GM12878 (cell line): Measurements from ENCODE around the gene CLSTN2. TPM values are rescaled to one million over a fixed set of nuclear protein-coding genes. Genes with fewer than 3 reads are reported as not detected.

ENCODE experiments used
- ATAC-seq: fragments of 200-7000 bp; cut with Tn5 transposase; 3 replicates; pipeline ENCODE4 v1.9.1; 2020; ENCODE audit warnings: mild to moderate bottlenecking, moderate library complexity
- BruUV-seq: library from RNA; stranded (reverse); fragments of 400-500 nt; replicated peaks from 2 replicates; lab custom pipeline; 2021; lab: Mats Ljungman, UMichigan
- CTCF ChIA-PET: fragments of 300-600 bp; sonication (Branson Sonifier 250); formaldehyde crosslinking; extraction: SDS; loops from one replicate; lab custom pipeline; 2021; ENCODE audit warnings: inconsistent platforms; lab: Yijun Ruan, JAX
- POLR2A ChIA-PET: fragments of 350-600 bp; formaldehyde crosslinking; extraction: SDS; loops from one replicate; lab custom pipeline; 2021; ENCODE audit warnings: inconsistent platforms; lab: Charles Lee
- RAD21 ChIA-PET: fragments of 300-600 bp; sonication (Branson Sonifier 250); formaldehyde crosslinking; loops from one replicate; lab custom pipeline; 2023; ENCODE audit warnings: antibody characterized with exemption; ENCODE audit not compliant: unreplicated experiment; lab: Charles Lee
- SMC1A ChIA-PET: fragments of 300-600 bp; sonication (Branson Sonifier 250); formaldehyde crosslinking; loops from one replicate; lab custom pipeline; 2023; ENCODE audit not compliant: unreplicated experiment, uncharacterized antibody; lab: Charles Lee
- DNase-seq: peaks from one replicate; pipeline ENCODE4 v3.0.0-alpha.2; 2011; ENCODE audit warnings: low read depth, low spot score
- FAIRE-seq: peaks from 3 replicates; lab custom pipeline; 2011; peaks lifted over from hg19 to GRCh38; lab: Jason Lieb, UNC
- H2AFZ ChIP-seq: 2 replicates; pipeline ENCODE4 v1.6.0; 2011; ENCODE audit warnings: low read depth, low read length, control low read depth; ENCODE audit not compliant: control insufficient read depth
- H3K27ac ChIP-seq: 2 replicates; pipeline ENCODE4 v1.5.1; 2011; ENCODE audit warnings: control low read depth; ENCODE audit not compliant: control insufficient read depth, insufficient read depth
- H3K27me3 ChIP-seq, 2 experiments: replicated peaks in 1 of 2; 2 replicates each; pipeline versions ENCODE4 v1.6.0 to v1.6.1; 2011; ENCODE audit warnings: low read length in 1 of 2; ENCODE audit not compliant: control insufficient read depth in 2 of 2, insufficient read depth in 2 of 2
- H3K36me3 ChIP-seq, 2 experiments: 2 replicates each; pipeline ENCODE4 v1.5.1; 2011; ENCODE audit warnings: low read length in 1 of 2; ENCODE audit not compliant: control insufficient read depth in 2 of 2, insufficient read depth in 2 of 2
- H3K4me1 ChIP-seq: 2 replicates; pipeline ENCODE4 v1.6.1; 2011; ENCODE audit warnings: mild to moderate bottlenecking, low read length, moderate library complexity, mixed read lengths; ENCODE audit not compliant: control insufficient read depth, insufficient read depth
- H3K4me2 ChIP-seq: 2 replicates; pipeline ENCODE4 v1.6.0; 2011; ENCODE audit warnings: control low read depth; ENCODE audit not compliant: control insufficient read depth, insufficient read depth
- H3K4me3 ChIP-seq: fragments of 200-600 bp; sonication (generic); 2 replicates; pipeline ENCODE4 v1.5.1; 2016
- H3K79me2 ChIP-seq: 2 replicates; pipeline ENCODE4 v1.6.0; 2011; ENCODE audit warnings: low read length; ENCODE audit not compliant: control insufficient read depth, insufficient read depth
- H3K9ac ChIP-seq: 2 replicates; pipeline ENCODE4 v1.8.0; 2011; ENCODE audit warnings: low read length, control low read depth, mixed read lengths; ENCODE audit not compliant: control insufficient read depth, insufficient read depth
- H3K9me3 ChIP-seq: replicated peaks from 3 replicates; pipeline ENCODE4 v1.5.1; 2011; ENCODE audit warnings: mild to moderate bottlenecking, low read length; ENCODE audit not compliant: control insufficient read depth, insufficient read depth
- H4K20me1 ChIP-seq: 2 replicates; pipeline ENCODE4 v1.6.0; 2011; ENCODE audit not compliant: control insufficient read depth, insufficient read depth
- E2F4 ChIP-seq: IDR thresholded peaks from 2 replicates; pipeline ENCODE4 v1.6.1; 2012; ENCODE audit warnings: low read depth, low read length, improper control_type of control experiment
- EZH2 ChIP-seq: IDR thresholded peaks from 2 replicates; pipeline ENCODE4 v1.6.1; 2012; ENCODE audit warnings: low read depth, mild to moderate bottlenecking, control low read depth, inconsistent platforms, low read length, borderline replicate concordance; ENCODE audit not compliant: control insufficient read depth
- GABPA ChIP-seq: IDR thresholded peaks from 2 replicates; pipeline ENCODE4 v1.6.1; 2014; ENCODE audit warnings: antibody characterized with exemption, low read depth, mild to moderate bottlenecking, inconsistent platforms
- GATAD2B ChIP-seq: fragments of 450-650 bp; conservative IDR thresholded peaks from 2 replicates; pipeline ENCODE4 v1.6.1; 2017; ENCODE audit warnings: low read depth, mild to moderate bottlenecking, moderate library complexity
- IKZF1 ChIP-seq: fragments of 450-650 bp; conservative IDR thresholded peaks from 2 replicates; pipeline ENCODE4 v1.6.1; 2017; ENCODE audit warnings: antibody characterized with exemption, mild to moderate bottlenecking
- IKZF2 ChIP-seq, 2 experiments: fragments of 450-650 bp; IDR thresholded peaks; 2 replicates each; pipeline ENCODE4 v1.6.1; 2017; ENCODE audit warnings: mild to moderate bottlenecking in 2 of 2, moderate library complexity in 2 of 2
- JUNB ChIP-seq: IDR thresholded peaks from 2 replicates; pipeline ENCODE4 v1.6.1; 2016; ENCODE audit warnings: antibody characterized with exemption, mild to moderate bottlenecking
- KDM1A ChIP-seq: fragments of 200-600 bp; sonication (generic); IDR thresholded peaks from 2 replicates; pipeline ENCODE4 v1.6.1; 2016; ENCODE audit warnings: borderline replicate concordance
- KLF5 ChIP-seq: fragments of 450-650 bp; IDR thresholded peaks from 2 replicates; pipeline ENCODE4 v1.6.1; 2014; ENCODE audit warnings: mild to moderate bottlenecking; ENCODE audit not compliant: partially characterized antibody
- MEF2B ChIP-seq: fragments of 450-650 bp; IDR thresholded peaks from 2 replicates; pipeline ENCODE4 v1.6.1; 2018; ENCODE audit warnings: mild to moderate bottlenecking, moderate library complexity; ENCODE audit not compliant: partially characterized antibody, poor library complexity, severe bottlenecking
- MLLT1 ChIP-seq: fragments of 450-650 bp; IDR thresholded peaks from 2 replicates; pipeline ENCODE4 v1.6.1; 2016; ENCODE audit warnings: mild to moderate bottlenecking
- RAD21 ChIP-seq: IDR thresholded peaks from 2 replicates; pipeline ENCODE4 v1.6.1; 2011; ENCODE audit warnings: mild to moderate bottlenecking, low read depth, low read length, moderate library complexity; ENCODE audit not compliant: insufficient read depth
- RCOR1 ChIP-seq: conservative IDR thresholded peaks from 2 replicates; pipeline ENCODE4 v1.6.1; 2012; ENCODE audit warnings: low read depth, low read length, improper control_type of control experiment
- SMC3 ChIP-seq: IDR thresholded peaks from 2 replicates; pipeline ENCODE4 v1.6.1; 2011; ENCODE audit warnings: low read length, improper control_type of control experiment, borderline replicate concordance
- ZBTB11 ChIP-seq: fragments of 450-650 bp; formaldehyde crosslinking; IDR thresholded peaks from 2 replicates; pipeline ENCODE4 v1.5.0; 2022; ENCODE audit warnings: mild to moderate bottlenecking, missing genetic modification characterization
- ZZZ3 ChIP-seq: IDR thresholded peaks from 2 replicates; pipeline ENCODE4 v1.6.1; 2011; ENCODE audit warnings: low read depth; ENCODE audit not compliant: control insufficient read depth, insufficient read length
- WGBS: methylation state at CpG from one replicate; pipeline ENCODE4 v1.1.6; 2016; ENCODE audit warnings: low lambda C conversion rate; ENCODE audit not compliant: insufficient replicate concordance, insufficient coverage; ENCODE audit errors: missing lambda C conversion rate; 5-methylcytosine and 5-hydroxymethylcytosine counted together
- in situ Hi-C: fragments of 300-500 bp; cut with MboI; formaldehyde crosslinking; loops from 9 replicates; pipeline ENCODE4 v1.14.3; 2018; ENCODE audit warnings: mixed read lengths
- intact Hi-C: fragments of 100-400 bp; cut with micrococcal nuclease; formaldehyde crosslinking; loops from one replicate; pipeline ENCODE4 v1.14.2; 2022; ENCODE audit not compliant: unreplicated experiment
- polyA plus RNA-seq, 11 experiments: library from polyadenylated mRNA; depleted of rRNA in 4 of 11; unstranded in 6 of 11; stranded (reverse) in 5 of 11; fragments of >200 nt; fragmentation: Nextera tagmentation in 4 of 11; fragmentation: Illumina TruSeq in 1 of 11; extraction: Ambion mirVana in 4 of 11; extraction: Trizol in 1 of 11; gene quantifications; 1 replicate in 1 of 11; 2 replicates in 10 of 11; pipeline versions ENCODE4 v1.2.1 to v1.2.3, GENCODE V29; 2011 to 2016; ENCODE audit warnings: inconsistent platforms in 2 of 11, missing spikeins in 2 of 11, low read depth in 1 of 11
- total RNA-seq, 4 experiments: library from RNA; depleted of rRNA in 3 of 4; stranded (reverse); fragments of >200 nt in 3 of 4; fragmentation: Illumina TruSeq in 1 of 4; extraction: Trizol in 1 of 4; gene quantifications; 2 replicates each; pipeline versions ENCODE4 v1.2.1 to v1.2.3, GENCODE V29; 2013 to 2021

The CLSTN2 gene
- total and polyA plus RNA-seq, 10 of the 15 experiments (the other 5 are each of a cell fraction or from before 2014, with no cell fraction given): under 0.01 to 0.10 (median under 0.01) TPM; not detected in 5

GRCh38 chr3:140391061-140391460 is 456.1 kb downstream of the CLSTN2 start:
- FAIRE-seq (no peak), ATAC-seq (no peak), DNase-seq (no peak)
- Histone ChIP-seq H3K79me2 (no peaks in the 10 kb centered on the region), H3K36me3 (no peaks in the 10 kb centered on the region), H3K27ac (no peak overlapping the region), H3K4me1 (no peaks in the 10 kb centered on the region), H3K9ac (no peak overlapping the region), H3K9me3 (no peaks in the 10 kb centered on the region), H2AFZ (no peak overlapping the region), H3K4me2 (no peak overlapping the region), H4K20me1 (no peaks in the 10 kb centered on the region), H3K4me3 (no peak overlapping the region), H3K27me3 (no peaks in the 10 kb centered on the region)
- RAD21 ChIA-PET: no interaction called here
- WGBS: 22% methylated on average over 6 of the region's 6 CpGs
- POLR2A ChIA-PET: no interaction called here
- TF ChIP-seq ZZZ3: no peak
- TF ChIP-seq IKZF1: no peak
- TF ChIP-seq RAD21: no peak
- no peak for TF ChIP-seq EZH2
- TF ChIP-seq RCOR1: no peak
- no peak for TF ChIP-seq GATAD2B
- no peak for TF ChIP-seq MEF2B
- no peak for TF ChIP-seq E2F4
- no peak for TF ChIP-seq SMC3
- no peak for TF ChIP-seq IKZF2 (IDR thresholded peaks at IDR 0.05)
- TF ChIP-seq KDM1A: no peak
- TF ChIP-seq KLF5: no peak
- no peak for TF ChIP-seq JUNB
- no peak for TF ChIP-seq ZBTB11 (CRISPR knock-in tag)
- no peak for TF ChIP-seq GABPA
- no peak for TF ChIP-seq MLLT1
- BruUV-seq: no TSS peak
- in situ Hi-C loops: no loop called here
- SMC1A ChIA-PET: interaction anchor here (1.1 kb wide), 1 partner anchor 187 kb away, joined by 3 read pairs; no protein-coding TSS in a partner anchor
- CTCF ChIA-PET: interaction anchor here (1.1 kb wide), 1 partner anchor 10 kb away, joined by 3 read pairs; no protein-coding TSS in a partner anchor
- intact Hi-C loops: no loop called here
